ENCODE results near the gene PSAT1. TPM values are rescaled to one million over a fixed set of nuclear protein-coding genes. Genes with fewer than 3 reads are reported as not detected.

Gene PSAT1
- polyA plus RNA-seq, 10 donors = 25.7 to 49.0 (median 37.2) TPM

DNA sequence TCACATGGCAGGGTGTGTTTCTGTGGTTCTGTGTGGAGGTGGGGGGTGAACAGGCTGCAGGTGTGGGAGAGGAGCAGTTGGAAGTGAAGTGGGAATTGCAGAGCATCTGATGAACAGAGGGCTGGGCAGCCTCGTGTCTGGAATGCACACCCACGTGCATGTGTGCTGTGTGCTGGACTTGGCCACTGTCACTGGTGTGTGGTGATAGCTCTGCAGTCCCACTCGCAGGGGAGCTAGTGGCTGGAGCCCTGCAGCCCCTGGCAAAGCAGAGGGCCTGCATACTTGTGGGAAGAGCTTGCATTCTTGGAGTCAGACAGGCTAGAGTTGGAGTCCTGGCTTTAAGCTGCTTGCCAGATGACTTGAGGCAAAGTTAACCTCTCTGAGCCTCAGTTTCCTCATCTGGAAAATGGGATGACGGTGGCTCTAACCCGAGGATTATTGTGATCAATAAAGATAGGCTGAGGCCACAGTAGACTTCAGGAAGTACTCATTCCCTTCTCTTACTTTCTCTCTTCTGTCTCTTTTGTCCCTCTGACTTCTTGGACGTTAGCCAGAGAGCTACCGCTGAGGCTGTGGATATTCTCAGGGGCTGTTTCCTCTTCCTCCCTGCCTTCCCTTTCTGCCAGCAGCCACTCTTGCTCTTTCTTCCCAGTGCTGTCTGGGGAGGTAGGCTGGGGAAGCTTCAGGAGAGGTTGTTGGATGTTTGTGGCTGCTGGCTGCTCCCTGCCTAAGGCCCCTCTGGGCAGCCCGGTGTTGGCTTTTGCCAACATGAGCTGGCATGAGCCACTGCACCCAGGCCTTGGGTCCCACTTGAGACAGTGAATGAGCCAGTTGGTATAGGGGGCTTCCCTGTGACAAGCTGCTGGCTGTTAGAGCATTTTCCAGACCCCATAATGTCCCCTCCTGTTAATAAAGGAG is 18.3 kb downstream of the PSAT1 start:
- DNase-seq = peak in 1 of 3 donors; percentile 37

DNA sequence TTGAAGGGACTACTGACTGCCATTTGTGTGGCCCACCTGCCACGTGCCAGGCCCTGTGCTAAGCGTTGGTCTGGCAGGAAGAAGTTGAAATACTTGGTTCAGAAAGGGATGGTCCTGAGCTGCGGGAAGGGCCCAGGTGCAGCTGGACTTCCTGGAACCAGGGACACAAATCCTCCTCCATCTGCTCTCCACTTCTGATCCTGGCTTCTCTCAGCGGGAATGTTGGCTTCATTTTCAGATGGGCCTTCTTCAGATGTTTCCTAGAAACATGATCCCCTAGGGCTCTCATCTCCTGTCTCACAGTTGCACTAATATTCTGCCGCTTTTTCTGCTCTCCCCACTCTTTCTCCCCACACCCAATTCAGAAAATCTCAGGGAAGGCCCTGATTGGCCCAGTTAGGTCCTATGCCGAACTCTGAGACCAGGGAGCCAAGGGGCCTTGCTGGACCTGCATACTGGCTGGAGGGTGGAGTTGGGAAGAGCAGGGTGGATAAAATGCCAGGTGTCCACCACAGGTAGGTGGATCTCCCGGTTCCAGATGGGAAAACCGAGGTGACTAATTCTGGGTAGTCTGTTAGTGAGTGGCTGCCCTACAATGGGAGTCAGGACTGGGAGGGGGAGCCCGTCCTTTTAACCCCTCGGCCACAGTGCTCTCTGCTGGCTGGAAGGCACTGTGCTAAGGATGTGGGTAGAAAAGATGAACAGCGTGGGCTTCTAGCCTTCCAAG is 19.4 kb downstream of the PSAT1 start:
- peak in 1 of 3 donors; percentile 47 for DNase-seq

DNA sequence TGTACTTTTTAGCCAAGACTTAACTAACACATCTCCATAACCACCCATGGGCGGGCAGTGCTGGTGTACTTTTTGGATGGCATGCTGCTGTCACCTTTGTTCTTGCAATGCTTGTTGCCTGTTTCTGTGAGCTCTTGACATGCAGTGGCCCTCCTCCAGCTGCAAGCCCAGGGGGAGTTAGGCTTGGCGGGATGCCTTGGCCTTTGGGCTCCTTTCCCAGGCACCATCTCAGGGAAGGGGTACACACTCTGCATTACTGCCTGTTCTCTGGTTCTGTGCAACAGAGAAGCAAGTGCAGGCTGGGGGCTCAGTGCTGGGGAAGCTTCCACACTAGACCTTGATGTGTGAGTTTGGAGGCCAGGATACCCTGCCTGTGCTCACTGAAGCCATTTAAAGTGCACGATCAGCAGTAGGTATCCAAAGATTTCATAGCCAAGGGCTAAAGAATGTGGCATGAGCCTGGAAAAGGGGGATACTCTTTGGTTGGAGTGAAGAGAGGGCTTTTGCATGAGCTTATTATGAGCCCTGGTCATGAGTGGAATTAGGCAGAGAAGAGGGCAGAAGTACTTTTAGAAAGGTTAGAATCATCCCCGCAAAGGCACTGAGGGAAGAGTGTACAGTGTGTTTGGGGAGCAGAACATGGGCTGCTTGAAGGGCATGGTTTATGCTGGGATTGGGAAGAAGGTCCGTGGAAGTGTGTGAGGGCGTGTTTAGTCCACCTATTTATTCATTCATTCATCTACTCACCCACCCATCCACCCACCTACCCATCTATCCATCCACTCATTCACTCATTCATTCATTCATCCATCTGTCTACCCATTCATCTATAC is 22.5 kb downstream of the PSAT1 start:
- DNase-seq = peak in 1 of 3 donors; percentile 40

DNA sequence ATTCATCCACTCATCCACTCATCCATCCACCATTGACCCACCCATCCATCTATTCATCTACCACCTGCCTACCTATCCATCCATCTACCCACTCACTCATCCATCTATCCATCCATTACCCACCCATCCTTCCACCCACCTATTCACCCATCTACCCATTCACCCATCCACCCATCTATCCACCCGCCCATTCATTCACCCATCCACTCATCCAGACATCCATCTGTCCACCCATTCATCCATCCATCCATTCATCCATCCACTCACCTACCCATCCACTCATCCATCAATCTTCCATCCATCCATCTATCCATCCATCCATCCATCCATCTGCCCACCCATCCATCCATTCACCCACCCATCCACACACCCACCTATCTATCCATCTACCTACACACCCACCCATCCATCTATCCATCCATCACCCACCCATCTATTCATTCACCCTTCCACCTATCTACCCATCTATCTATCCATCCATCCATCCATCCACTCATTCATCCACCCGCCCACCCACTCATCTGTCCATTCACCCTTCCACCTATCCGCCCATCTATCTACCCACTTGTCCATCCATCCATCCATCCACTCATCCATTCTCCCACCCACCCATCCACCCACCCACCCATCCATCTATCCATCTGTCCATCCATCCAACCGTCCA is 23.2 kb downstream of the PSAT1 start:
- DNase-seq = no peak

DNA sequence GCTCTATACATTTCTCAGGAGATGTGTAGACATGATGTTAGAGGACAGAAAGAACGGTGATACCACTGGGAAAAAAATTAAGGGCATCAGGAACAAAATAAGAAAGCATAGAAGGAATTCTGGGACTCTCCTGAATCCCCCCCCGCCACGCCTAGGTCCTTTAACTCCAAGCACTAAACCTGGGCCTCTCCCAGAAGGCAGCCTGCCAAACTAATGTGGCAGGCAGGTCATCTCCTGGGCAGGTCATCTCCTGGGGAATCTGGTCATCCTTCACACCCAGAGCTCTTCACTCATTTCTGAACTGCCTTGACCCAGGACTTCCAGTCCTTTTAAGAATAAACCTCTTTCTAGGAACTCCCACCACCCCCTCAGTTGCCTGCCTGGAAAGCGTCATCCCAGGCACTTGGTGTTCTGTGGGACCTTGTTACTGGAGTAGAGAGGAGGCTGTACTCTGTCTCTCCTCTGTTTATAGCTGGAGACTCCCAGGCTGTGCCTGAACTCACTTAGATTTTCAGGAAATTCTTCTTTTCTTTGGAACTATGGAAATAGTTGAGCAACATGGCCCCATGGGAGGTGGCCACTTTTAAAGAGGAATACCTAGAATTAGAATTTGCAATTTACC is 24.1 kb downstream of the PSAT1 start:
- DNase-seq = peak in 1 of 3 donors; percentile 41

GRCh38 chr9:78321505-78321904 is 24.6 kb downstream of the PSAT1 start:
- no peak for DNase-seq

GRCh38 chr9:78324068-78324650 is 27.2 kb downstream of the PSAT1 start:
- DNase-seq = no peak

DNA sequence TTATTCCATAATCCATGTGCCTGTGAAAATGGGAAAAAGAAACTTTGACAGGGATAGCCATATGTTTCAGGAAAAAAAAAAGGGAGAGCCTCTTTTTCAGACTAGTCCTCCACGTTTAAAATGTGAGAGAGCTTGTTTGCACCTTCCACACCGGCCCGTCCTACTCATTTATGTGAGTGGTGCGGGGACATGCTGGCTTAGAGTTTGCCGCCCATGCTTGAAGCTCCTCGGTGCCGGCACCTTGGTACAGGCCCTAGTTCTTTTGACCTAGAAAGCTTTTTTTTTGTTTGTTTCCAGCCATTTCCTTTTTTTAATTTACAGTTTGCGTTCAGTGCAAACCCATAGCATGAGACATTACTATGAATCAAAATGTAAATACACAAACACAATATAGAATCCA is 27.8 kb downstream of the PSAT1 start:
- no peak for DNase-seq

DNA sequence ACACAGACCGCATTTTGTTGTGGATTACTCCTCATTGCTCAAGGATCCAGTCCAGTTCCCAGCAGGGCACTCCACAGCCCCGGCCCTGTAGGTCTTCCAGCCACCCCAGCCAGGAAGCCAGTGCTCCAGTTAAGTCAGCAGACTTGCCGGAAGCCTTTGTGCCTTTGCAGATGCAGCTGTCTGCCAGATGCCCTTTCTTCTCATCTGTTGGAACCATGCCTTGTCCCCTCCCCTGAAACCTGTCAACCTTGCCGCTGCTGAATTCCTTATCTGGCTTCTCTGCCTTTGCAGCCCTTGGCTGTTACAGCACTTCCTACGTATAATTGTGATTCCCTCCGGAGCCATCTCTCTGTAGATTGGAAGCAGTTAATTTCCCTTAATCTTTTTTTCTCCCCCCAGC is 28.4 kb downstream of the PSAT1 start:
- peak in 2 of 3 donors; percentile 29 to 54 for DNase-seq

DNA sequence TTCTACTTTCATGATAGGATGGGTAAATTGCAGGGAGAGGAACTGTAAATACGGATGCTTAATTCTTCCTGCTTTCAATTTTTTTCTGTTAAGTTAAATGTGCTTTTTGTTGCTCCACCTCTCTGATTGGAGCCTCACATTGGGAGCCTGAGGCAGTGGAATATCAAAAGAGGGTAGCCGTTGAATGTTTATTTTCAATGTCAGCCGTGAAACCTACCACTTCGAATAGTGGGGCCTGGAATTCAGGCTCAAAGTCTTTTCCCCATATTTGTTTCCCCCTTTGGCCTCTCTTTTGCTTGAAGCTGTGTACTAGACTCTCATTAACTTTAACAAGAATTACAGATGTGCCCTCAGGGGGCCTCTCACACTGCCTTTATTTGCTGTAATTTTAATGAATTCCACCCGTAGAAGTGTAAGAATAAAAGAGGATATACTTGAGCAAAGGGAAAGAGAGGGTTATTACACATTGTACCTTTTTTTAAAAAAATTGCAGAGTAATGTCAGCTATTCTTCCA is 29.0 kb downstream of the PSAT1 start:
- DNase-seq = no peak

- DNase-seq = no peak
Observed at GRCh38 chr9:78326564-78326963, 29.6 kb downstream of the PSAT1 start.

DNA sequence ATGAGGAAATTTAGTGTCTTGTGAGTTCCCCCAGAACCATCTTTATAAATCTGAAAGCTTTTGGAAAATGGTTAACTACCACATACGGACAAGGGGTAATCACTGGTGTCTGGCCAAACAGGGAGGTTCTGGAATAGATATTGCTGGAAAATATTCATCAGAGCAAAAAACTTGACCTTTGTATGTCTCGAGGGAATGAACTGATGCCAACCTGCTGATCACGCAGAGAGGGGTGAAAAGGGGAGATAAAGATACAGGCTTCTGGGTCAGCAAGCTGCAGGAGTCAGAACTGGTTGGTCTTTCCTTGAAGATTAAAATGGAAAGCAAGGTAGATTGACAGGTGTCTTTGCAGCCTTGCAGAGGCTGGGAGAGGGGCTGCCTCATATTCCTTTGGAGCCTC is 35.5 kb downstream of the PSAT1 start:
- DNase-seq = no peak

GRCh38 chr9:78348848-78349247 is 51.9 kb downstream of the PSAT1 start:
- DNase-seq = no peak

DNA sequence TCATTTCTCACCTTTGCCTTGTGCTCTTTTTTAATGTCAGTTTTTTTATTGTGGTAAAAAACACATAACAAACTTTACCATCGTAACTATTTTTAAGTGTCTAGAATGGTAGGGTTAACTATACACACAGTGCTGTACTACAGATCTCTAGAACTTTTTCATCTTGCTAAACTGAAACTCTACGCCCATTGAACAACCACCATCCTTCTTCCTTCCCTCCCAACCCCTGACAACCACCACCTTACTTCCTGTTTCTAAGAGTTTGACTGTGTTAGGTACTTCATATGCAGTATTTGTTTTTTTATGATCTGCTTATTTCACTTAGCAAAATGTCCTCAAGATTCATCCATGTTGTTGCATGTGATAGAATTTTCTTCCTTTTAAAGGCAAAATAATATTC is 54.9 kb downstream of the PSAT1 start:
- DNase-seq = no peak

DNA sequence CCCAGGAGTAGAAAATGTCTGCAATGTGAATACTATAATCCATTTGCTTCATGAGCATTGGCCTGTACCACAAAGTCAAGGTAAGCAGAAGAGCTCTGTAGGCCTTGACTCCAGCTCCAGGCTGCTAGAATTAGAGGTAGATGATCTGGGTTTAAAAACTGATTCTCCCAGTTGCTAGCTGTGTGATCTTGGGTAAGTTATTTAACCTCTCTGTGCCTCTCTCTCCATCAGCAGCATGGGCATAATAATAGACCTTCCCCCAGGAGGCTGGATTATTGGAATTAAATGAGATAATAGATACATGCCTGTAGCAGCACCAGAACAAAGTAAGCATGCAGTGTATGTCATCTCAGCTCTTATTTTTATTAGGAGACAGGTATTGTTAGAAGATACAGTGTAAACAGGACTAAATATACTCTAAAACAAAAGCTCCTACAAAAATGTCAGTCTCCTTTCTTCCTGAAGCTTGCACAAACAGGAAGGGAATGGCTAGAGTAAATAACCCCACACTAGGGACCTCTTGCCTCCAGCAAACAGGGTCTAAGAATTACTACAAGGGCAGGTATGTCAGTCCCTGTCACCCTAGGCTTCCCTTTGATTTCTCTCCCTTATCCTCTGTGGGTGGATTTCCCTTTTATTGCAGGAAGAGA is 57.5 kb downstream of the PSAT1 start:
- DNase-seq = no peak

DNA sequence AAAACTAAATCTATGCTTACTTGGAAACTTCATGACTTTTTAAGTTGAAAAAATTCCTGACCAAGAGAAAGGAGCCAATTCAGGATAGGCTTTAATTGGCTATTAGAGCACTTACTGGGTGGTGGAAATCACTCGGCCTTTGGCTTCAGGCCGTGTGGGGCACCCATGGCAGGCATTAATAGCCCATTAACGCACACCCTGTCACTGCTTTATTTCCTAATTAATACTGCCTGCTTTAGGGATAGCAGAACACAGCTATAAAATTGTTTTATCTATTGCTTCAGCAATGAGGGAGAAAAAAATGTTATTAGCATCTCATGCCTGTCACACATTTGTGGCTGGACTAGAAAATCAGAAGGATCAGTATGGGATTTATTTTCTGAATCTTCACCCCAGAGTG is 58.1 kb downstream of the PSAT1 start:
- no peak for DNase-seq

DNA sequence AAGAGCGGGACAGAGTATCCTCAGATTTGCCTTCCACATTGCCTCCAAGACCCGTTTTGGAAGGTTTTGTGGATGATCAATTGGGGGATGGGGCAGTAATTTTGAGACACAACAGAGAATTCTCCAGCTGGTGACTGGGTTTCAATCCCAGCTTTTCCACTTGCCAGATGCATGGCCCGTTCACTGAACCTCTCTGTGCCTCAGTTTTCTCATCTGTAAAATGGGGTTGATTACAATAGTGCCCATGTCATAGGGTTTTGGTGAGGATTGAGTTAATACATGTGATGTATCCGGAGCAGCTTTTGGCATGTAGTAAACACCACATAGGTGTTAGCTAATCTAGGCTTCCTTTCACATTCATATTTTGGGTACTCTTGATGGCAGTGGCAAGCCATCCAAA is 59.7 kb downstream of the PSAT1 start:
- DNase-seq = no peak

DNA sequence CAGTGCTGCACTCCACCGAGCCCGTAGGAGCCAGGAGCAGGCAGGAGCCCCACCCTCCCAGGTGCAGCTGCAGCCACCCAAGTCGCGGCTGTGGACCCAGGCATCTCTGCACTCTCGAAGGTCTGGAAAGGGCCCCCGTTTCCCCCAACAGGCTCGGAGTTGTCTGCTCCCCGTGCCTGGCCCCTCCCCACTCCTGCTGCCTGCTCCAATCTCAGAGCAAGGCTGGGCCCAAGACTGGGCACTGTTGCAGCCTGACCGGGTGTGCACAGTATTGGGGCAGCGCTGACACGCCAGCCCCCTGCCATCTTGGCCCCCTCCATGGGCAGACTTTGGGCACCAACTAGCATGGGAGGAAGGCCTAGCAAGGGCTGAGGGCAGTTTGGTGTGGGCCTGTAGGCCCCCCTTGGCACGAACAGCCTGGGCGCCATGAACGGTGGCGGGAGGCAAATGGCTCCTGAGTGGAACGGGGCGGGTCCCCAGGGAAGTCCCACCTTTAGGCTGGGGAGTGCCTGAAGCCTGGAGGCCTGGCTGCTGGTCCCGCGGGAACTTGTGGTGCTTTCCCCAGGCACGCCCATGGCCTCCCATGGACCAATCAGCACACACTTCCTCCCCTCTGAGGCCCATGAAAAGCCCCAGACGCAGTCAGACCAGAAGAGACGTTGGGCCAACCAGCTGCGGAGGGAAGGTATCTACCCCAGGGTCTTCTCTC is 60.4 kb downstream of the PSAT1 start:
- DNase-seq = no peak

DNA sequence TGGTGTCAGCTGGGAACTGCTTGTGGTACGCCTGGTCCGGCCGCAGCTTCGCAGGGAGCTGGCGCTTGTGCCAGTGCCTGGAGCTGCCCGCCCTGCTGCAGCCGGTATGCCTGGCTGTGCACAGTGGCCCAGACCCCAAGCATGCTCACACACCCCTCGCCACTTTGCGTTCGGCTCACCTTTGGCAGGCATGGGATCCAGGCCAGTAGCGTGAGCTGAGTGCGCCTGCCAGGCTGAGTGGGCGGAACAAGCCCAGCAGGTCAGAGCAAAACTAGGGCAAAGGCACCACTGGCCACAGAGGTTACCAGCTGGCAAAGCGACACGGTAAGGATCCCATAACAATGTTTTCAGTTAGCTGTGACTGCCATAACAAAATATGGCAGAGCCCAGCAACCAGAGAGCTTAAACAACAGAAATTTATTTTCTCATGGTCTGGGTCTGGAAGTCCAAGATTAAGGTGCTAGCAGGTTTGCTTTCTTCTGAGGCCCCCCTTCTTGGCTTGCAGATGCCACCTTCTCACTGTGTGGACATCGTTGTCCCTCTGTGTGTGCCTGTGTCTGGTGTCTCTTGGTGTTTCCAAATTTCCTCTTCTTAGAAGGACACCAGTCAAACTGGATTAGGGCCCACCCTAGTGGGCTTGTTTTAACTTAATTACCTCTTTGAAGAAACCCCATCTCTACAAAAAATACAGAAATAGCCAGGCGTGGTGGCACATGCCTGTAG is 61.6 kb downstream of the PSAT1 start:
- DNase-seq = no peak
